ENCODE measurements around the gene FYB1.

GRCh38 chr5:39130716-39131115 is 88.6 kb downstream of the FYB1 start:
- TF ChIP-seq CTCF (IDR thresholded peaks at IDR 0.05; ENCODE audit: insufficient read depth, low read length) (no peak), REST (IDR thresholded peaks at IDR 0.05; ENCODE audit: insufficient replicate concordance, low read depth) (no peak), POLR2AphosphoS5 (IDR thresholded peaks at IDR 0.05; ENCODE audit: low read depth) (no peak)

Measured in HL-60 (cell line).